Spinal cord (tissue), 10 donors: Measurements from ENCODE around the gene MRFAP1L1. TPM values are rescaled to one million over a fixed set of nuclear protein-coding genes. Genes with fewer than 3 reads are reported as not detected.
"Not testable (repeated sequence)": the region's sequence is repeated elsewhere in the genome, so short reads cannot be mapped to it uniquely, and the experiment has no call there.

Experiments
- DNase-seq, 6 donors: peaks; one replicate each; pipeline versions ENCODE4 v3.0.0 to v3.0.0-alpha.2; 2013 to 2015; ENCODE audit warnings: low spot score in 6 of 6, low read depth in 4 of 6
- H3K27ac ChIP-seq: one replicate; pipeline ENCODE4 v1.5.1; 2013; ENCODE audit warnings: low read depth, low read length, control low read depth
- H3K27me3 ChIP-seq: one replicate; pipeline ENCODE4 v1.6.1; 2013; ENCODE audit warnings: low read length; ENCODE audit not compliant: control insufficient read depth, insufficient read depth
- H3K36me3 ChIP-seq: one replicate; pipeline ENCODE4 v1.6.1; 2013; ENCODE audit warnings: low read length; ENCODE audit not compliant: control insufficient read depth, insufficient read depth
- H3K4me1 ChIP-seq: one replicate; pipeline ENCODE4 v1.6.1; 2013; ENCODE audit warnings: low read length; ENCODE audit not compliant: control insufficient read depth, insufficient read depth
- H3K4me3 ChIP-seq: one replicate; pipeline ENCODE4 v1.5.1; 2013; ENCODE audit warnings: low read depth, low read length, control low read depth
- H3K9me3 ChIP-seq: one replicate; pipeline ENCODE4 v1.6.1; 2013; ENCODE audit warnings: low read length; ENCODE audit not compliant: control insufficient read depth, insufficient read depth
- WGBS: methylation state at CpG from one replicate; pipeline ENCODE4 v1.1.5; 2013; ENCODE audit warnings: missing lambda C conversion rate; ENCODE audit not compliant: insufficient coverage; 5-methylcytosine and 5-hydroxymethylcytosine counted together
- polyA plus RNA-seq, 2 donors: library from polyadenylated mRNA; unstranded; fragments of 120-200 nt; gene quantifications; one replicate each; pipeline ENCODE4 v1.2.1, GENCODE V29; 2013; ENCODE audit not compliant: insufficient read length in 2 of 2
- total RNA-seq, 2 donors: library from RNA; depleted of rRNA in 1 of 2; stranded (reverse); fragments of 120-200 nt in 1 of 2; fragments of >200 nt in 1 of 2; gene quantifications; one replicate each; pipeline versions ENCODE4 v1.2.3 to v1.2.4, GENCODE V29; 2013 to 2014
- donor health status: healthy.

The MRFAP1L1 gene
- total and polyA plus RNA-seq, 4 donors = 78.8 to 163 (median 129) TPM

GRCh38 chr4:6682862-6683590, 26.6 kb downstream of the MRFAP1L1 start:
- 80% methylated on average over 9 of the region's 11 CpGs for WGBS
- no peak for DNase-seq
- no peaks in the 10 kb centered on the region for H3K27me3 ChIP-seq

DNA sequence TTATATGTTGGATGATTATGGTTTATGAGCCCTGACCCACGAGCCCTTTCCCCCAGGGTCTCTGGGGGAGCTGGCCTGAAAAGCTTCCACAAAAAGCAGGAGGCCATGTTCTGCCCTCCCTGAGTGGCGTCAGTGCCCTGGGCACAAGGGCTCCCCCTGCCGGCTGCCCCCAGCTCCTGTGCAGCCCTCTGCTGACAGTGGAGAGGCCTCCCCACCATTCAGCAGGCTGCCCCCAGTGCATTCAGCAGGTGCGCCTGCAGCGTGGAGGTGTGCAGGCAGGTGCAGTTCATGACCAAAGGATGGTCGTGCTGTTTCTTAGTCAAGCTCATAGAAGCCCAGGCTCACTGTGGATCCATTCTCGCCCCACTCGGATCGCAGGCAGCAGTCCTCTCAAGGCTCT, 28.5 kb downstream of the MRFAP1L1 start:
- H3K36me3 ChIP-seq = peaks cover 40% of the 10 kb centered on the region
- H3K4me3 ChIP-seq = no peak overlapping the region
- WGBS = 91% methylated on average over 9 of the region's 9 CpGs
- DNase-seq = no peak
- H3K27ac ChIP-seq = no peak overlapping the region
- H3K9me3 ChIP-seq = no peaks in the 10 kb centered on the region
- H3K4me1 ChIP-seq = peaks cover 10% of the 10 kb centered on the region
- H3K27me3 ChIP-seq = no peaks in the 10 kb centered on the region

More at GRCh38 chr4:6682862-6683590, 26.6 kb downstream of the MRFAP1L1 start:
- Histone ChIP-seq H3K4me1 (no peaks in the 10 kb centered on the region), H3K9me3 (no peaks in the 10 kb centered on the region), H3K27ac (no peak overlapping the region), H3K36me3 (peaks cover 34% of the 10 kb centered on the region), H3K4me3 (no peak overlapping the region)

DNA sequence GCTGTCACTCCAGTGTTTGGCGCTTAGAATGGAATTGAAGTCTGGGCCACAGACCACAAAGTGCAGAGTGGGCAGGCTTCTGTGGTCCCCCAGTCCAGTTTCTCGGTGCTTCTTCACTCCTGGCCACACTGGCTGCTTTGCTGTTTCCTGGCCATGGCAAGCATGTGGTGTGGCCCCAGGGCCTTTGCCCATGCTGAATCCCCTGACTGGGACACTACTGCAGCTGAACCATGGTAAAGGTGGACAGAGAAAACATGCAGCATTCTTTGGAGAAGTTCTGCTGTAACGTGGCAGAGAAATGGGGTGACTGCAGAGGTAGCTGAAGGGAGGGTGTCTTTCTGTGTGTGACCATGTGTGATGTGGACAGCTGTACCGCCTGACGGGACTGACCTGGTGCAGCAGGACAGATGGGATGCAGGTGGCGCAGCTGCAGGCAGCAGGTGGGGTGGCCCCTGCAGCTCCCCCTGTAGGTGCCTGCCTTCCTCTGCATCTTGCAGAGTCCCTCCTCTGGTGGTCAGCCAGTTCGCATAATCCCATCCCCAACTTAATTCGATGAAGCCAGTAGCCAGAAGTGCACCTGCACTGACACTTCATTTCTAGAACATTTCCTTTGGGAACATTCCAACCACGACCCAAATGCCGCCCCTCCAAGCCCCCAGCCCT, 29.2 kb downstream of the MRFAP1L1 start:
- Histone ChIP-seq H3K9me3 (no peaks in the 10 kb centered on the region), H3K4me3 (no peak overlapping the region), H3K4me1 (peaks cover 16% of the 10 kb centered on the region), H3K27ac (no peak overlapping the region), H3K36me3 (peaks cover 39% of the 10 kb centered on the region), H3K27me3 (no peaks in the 10 kb centered on the region)
- 85% methylated on average over 10 of the region's 10 CpGs for WGBS
- DNase-seq = no peak

DNA sequence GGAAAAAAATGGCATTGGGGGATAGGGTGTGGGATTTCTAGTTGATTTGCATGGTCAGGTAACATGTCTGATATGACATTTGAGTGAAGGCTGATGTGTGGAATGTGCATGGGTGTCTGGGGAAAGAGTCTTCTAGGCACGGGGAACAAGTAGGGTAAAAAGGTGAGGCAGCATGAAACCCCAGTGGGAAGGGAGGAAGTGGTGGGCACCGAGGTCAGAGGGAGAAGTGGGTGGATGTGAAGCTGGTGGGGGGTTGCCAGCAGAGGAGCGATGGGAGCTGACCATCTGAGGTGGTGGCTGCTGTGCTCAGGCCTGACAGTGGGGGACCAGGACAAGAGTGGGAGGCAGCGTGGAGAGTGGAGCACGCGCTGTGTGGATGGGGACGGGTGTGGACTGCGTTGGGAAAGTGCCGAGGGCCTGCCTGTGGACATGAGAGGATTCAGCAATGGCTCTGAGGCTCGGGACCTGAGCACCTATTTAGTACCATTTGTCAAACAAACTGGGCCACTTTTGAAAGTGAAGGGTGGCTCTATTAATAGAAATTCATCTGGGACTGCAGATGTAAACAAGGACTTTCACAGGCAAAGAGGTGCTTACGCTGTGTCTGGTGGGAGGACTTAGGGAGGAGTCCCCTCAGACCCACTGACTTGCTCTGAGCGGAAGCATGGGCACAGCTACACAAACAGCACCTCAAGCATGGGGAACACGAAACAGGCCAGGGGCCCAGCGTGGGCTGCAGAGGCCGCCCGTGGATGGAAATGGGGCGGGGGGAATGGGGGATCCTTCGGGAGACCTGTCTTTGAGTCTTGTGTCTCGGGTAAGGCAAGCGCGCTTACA, 32.7 kb downstream of the MRFAP1L1 start:
- Histone ChIP-seq H3K9me3 (no peaks in the 10 kb centered on the region), H3K27ac (no peak overlapping the region), H3K36me3 (peaks cover 33% of the 10 kb centered on the region), H3K4me3 (no peak overlapping the region), H3K4me1 (peaks cover 22% of the 10 kb centered on the region), H3K27me3 (no peaks in the 10 kb centered on the region)
- 88% methylated on average over 10 of the region's 21 CpGs for WGBS
- DNase-seq = no peak

- WGBS = under 1% methylated on average over 31 of the region's 40 CpGs
- Histone ChIP-seq H3K4me3 (peak overlapping the region; percentile 46), H3K36me3 (peaks cover 24% of the 10 kb centered on the region), H3K4me1 (peaks cover 22% of the 10 kb centered on the region), H3K27ac (no peak overlapping the region), H3K27me3 (no peaks in the 10 kb centered on the region), H3K9me3 (no peaks in the 10 kb centered on the region)
- DNase-seq = peak in 2 of 6 donors; percentile 40 to 80
These were observed 35.0 kb downstream of the MRFAP1L1 start for GRCh38 chr4:6674500-6675149.

DNA sequence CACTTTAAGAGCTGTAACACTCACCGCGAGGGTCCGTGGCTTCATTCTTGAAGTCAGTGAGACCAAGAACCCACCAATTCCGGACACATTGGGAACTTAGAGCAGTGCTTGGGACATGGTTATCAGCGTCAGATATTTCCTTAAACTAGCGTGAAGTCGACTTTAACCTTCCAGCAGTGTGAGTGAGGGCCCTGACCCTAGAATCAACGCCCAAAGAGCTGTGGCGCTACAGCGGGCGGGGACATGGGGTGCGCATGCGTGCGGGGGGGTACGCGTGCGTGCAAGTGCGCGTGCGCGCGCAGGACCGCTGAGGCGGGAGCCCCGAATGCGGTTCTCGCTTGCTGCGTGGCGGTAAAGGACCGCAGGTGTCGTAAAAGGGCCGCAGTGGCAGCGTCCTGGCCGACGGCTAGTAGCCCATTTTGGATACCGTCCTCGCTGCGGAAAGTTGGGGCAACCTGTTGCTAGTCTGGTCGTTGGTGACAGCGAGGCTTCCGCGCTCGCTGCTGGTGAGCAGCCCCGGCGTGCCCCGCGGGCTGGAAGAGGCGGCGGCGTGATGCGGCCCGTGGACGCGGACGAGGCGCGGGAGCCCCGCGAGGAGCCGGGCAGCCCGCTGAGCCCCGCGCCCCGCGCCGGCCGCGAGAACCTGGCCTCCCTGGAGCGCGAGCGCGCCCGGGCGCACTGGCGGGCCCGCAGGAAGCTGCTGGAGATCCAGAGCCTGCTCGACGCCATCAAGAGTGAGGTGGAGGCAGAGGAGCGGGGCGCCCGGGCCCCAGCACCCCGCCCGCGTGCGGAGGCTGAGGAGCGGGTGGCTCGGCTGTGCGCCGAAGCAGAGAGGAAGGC, 35.8 kb downstream of the MRFAP1L1 start:
- Histone ChIP-seq H3K9me3 (no peaks in the 10 kb centered on the region), H3K36me3 (peaks cover 20% of the 10 kb centered on the region), H3K27ac (peak overlapping the region; percentile 62), H3K4me1 (peaks cover 22% of the 10 kb centered on the region), H3K27me3 (no peaks in the 10 kb centered on the region), H3K4me3 (peak overlapping the region; percentile 46)
- WGBS = 0% methylated on average over 89 of the region's 89 CpGs
- peak; percentile 86 to 99 (median 92) for DNase-seq

- Histone ChIP-seq H3K4me3 (peak overlapping the region; percentile 46), H3K36me3 (peaks cover 18% of the 10 kb centered on the region), H3K4me1 (peaks cover 22% of the 10 kb centered on the region), H3K27ac (peak overlapping the region; percentile 62)
- 16% methylated on average over 4 of the region's 14 CpGs for WGBS
- not testable (repeated sequence) for H3K9me3 ChIP-seq, H3K27me3 ChIP-seq
- peak in 1 of 6 donors; percentile 18 for DNase-seq
These were observed 36.4 kb downstream of the MRFAP1L1 start for GRCh38 chr4:6673191-6673659.

DNA sequence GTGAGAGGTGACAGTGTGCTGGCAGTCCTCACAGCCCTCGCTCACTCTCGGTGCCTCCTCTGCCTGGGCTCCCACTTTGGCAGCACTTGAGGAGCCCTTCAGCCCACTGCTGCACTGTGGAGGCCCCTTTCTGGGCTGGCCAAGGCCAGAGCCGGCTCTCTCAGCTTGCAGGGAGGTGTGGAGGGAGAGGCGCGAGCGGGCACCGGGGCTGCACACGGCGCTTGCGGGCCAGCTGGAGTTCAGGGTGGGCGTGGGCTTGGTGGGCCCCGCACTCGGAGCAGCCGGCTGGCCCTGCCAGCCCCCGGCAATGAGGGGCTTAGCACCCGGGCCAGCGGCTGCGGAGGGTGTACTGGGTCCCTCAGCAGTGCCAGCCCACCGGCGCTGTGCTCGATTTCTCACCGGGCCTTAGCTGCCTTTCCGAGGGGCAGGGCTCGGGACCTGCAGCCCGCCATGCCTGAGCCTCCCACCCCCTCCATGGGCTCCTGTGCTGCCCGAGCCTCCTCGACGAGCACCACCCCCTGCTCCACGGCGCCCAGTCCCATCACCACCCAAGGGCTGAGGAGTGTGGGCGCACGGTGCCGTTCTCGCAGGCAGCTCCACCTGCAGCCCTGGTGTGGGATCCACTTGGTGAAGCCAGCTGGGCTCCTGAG, 37.0 kb downstream of the MRFAP1L1 start:
- Histone ChIP-seq H3K4me1 (peaks cover 22% of the 10 kb centered on the region), H3K4me3 (peak overlapping the region; percentile 46), H3K36me3 (peaks cover 21% of the 10 kb centered on the region)
- DNase-seq, H3K27me3 ChIP-seq, H3K27ac ChIP-seq, H3K9me3 ChIP-seq: not testable (repeated sequence)
- WGBS = 96% methylated on average over 21 of the region's 34 CpGs
